HG02973 (cell line): Measurements from ENCODE around the gene AMMECR1.
"Not testable (repeated sequence)": the region's sequence is repeated elsewhere in the genome, so short reads cannot be mapped to it uniquely, and the experiment has no call there.

Experiments used
- ATAC-seq: cut with Tn5 transposase; IDR thresholded peaks from one replicate; pipeline ENCODE4 v1.9.1; 2021; ENCODE audit warnings: moderate library complexity; ENCODE audit not compliant: unreplicated experiment

Gene AMMECR1

GRCh38 chrX:110259117-110259516, 58.8 kb downstream of the AMMECR1 start:
- no peak for ATAC-seq

DNA sequence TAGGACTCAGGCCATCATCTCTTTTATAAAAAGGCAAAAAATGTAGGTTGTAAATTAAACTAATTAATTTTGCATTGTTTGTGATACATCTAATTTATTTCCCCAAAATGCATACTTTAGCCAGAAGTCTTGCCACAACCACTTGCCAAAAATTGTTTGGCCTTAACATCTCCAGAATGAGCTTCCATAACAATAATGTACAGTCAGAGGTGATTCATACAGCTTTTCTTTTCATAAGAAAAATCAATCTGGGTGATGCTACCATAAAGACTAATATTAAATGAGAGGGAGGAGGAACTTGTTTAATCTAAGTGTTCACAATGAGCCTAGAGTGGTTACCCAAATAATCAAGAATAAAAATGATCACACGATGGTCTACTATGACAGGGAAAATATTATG, 59.3 kb downstream of the AMMECR1 start:
- ATAC-seq: no peak

- ATAC-seq: no peak
Measured at GRCh38 chrX:110257889-110258288, 60.0 kb downstream of the AMMECR1 start.

GRCh38 chrX:110252711-110253110, 65.2 kb downstream of the AMMECR1 start:
- no peak for ATAC-seq

- ATAC-seq: no peak
Measured at GRCh38 chrX:110251961-110252360, 65.9 kb downstream of the AMMECR1 start.

- no peak for ATAC-seq
Measured at GRCh38 chrX:110251526-110251925, 66.4 kb downstream of the AMMECR1 start.

DNA sequence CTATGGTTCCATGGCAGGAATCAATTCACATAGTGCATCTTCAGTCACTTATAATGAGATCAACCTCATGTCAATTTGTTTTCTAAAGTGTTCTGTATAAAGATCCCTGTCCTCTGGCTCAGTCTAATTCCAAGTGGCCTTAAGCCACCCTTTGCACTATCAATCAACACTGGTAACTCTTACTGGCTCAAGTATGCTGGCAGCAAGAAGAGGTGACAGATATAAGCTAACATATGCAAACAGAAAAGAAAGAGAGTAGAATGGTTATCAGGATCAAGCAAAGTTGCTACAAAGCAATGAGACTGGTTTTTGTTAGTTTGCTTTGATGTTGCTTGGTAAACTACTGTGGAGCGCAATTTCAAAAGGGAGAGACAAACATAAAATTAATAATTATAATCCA, 67.0 kb downstream of the AMMECR1 start:
- no peak for ATAC-seq

DNA sequence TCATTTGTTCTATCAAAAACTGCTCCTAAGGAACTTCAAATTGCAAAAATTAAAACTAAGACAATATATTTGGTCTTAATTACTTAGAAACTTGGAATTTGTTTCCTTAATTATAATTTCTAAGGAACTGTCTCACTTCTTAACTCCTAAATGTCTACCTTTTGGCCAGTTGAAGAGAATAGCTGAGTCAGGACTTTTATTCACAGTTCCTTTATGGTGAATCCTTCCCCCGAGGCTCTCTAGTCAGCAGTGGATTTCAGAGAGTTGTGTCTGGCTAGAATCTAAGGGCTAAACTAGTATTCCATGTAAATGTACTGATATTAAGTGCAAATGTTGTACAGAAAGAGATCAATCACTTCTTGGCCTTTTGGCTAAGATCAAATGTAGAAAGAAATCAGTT, 69.3 kb downstream of the AMMECR1 start:
- no peak for ATAC-seq

- ATAC-seq: no peak
Measured at GRCh38 chrX:110245011-110245410, 72.9 kb downstream of the AMMECR1 start.

DNA sequence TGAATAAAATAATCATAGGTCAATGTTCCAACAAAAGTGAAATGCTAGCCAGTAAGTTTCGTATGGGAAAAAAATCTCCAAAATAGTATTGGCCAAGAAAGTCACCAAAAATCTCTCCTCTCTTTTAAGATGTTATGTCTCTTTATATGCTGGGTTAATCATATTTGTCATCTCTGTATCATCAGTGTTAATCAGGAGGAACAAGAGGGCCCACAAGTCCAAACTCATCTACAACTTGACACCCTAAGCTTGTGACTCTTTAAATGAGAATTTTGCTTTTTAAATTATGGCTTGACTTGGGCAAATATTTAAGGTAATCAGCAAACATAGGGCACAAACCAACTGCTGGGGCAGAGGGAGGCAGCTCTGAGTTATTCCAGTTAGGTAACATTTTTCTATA, 75.5 kb downstream of the AMMECR1 start:
- no peak for ATAC-seq

DNA sequence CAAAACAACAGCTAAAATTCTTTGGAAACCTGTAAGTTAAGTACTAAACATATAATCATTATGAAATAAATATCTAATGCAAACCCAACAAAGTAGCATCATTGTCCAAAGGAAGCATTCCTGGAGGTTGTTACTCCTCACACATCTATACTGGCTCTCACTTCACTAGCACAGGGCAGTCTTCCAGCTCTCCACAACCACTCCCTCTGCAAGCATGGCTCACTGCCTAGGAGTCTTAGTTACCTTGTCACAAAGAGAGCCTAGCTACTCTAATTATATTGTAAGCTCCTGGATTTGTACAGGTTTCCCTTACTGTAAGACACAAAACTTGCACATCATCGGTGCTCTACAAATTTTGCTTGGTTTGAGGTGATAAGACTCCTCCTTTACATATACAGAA, 76.1 kb downstream of the AMMECR1 start:
- ATAC-seq: no peak

- ATAC-seq: not testable (repeated sequence)
Measured at GRCh38 chrX:110238259-110238658, 79.6 kb downstream of the AMMECR1 start.

DNA sequence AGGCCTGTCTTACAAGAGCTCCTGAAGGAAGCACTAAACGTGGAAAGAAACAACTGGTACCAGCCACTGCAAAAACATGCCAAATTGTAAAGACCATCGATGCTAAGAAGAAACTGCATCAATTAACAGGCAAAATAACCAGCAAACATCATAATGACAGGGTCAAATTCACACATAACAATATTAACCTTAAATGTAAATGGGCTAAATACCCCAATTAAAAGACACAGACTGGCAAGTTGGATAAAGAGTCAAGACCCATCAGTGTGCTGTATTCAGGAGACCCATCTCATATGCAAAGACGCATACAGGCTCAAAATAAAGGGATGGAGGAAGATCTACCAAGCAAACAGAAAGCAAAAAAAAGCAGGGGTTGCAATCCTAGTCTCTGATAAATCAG, 86.4 kb downstream of the AMMECR1 start:
- not testable (repeated sequence) for ATAC-seq

DNA sequence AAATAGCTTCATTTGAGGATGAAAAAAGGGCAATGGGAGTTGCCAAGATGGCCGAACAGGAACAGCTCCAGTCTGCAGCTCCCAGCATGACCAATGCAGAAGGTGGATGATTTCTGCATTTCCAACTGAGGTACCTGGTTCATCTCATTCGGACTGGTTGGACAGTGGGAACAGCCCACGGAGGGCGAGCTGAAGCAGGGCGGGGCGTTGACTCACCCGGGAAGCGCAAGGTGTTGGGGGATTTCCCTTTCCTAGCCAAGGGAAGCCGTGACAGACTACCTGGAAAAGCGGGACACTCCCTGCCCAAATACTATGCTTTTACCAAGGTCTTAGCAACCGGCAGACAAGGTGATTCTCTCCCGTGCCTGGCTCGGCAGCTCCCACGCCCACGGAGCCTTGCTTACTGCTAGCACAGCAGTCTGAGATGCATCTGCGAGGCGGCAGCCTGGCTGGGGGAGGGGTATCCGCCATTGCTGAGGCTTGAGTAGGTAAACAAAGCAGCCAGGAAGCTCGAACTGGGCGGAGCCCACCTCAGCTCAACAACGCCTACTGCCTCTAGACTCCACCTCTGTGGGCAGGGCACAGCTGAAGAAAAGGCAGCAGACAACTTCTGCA, 88.3 kb downstream of the AMMECR1 start:
- not testable (repeated sequence) for ATAC-seq

DNA sequence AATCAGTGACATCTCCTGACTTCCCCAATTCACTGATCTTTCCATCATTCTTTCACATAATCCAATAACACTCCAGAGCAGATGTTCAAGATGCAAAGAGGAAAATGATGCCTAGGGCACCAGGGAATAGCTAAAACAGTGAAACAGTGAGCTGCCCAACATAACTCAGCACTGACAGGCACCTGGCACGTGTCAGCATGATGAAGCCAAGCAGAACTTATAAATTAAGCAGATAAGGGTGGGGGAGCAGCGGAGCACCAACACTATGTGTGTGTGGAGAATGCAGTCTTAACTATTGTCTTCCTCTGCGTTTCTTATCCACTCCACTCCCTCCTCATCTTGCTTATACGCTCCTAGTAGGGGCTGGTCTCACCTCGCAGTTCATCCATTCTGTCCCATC, 89.4 kb downstream of the AMMECR1 start:
- no peak for ATAC-seq

DNA sequence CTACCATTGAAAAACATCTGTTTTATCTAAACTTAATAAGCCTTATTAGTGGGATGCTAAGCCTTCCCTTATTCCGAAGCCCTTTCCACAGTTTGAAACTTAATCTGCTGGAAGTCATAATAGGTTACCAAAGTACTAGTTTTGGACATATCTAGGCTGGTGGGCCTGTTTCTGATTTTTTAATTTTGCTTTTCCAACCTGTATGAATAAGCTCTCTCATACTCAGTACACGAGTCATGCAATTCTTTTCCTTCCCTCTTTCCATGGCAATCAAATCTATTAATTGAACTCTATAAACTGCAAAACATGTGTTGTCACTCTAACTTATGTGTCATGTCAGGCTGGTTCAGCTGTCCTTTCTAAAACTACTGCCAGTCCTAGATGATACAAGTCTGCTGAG, 91.0 kb downstream of the AMMECR1 start:
- no peak for ATAC-seq

GRCh38 chrX:110224926-110225617, 92.8 kb downstream of the AMMECR1 start:
- no peak for ATAC-seq

- no peak for ATAC-seq
Measured at GRCh38 chrX:110222497-110223257, 95.2 kb downstream of the AMMECR1 start.

DNA sequence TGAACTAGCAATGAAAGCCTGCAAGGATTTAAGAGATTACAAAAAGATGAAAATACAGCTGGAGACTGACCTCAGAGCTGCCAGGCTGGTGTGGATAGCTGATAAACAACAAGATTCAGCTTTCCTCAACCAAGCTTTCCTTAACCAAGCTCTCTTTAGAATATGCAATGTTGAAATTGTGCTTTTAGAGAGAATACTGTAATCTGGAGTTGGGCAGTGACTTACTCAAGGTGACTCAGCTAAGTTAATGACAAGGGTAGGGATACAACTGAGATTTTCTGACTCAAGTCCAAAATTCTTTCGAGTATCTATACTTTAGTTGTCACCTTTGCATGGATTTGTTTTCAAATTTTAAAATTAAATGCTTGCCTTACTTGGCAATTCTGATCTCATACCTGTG, 98.0 kb downstream of the AMMECR1 start:
- ATAC-seq: no peak

- no peak for ATAC-seq
Measured at GRCh38 chrX:110218591-110218990, 99.3 kb downstream of the AMMECR1 start.

DNA sequence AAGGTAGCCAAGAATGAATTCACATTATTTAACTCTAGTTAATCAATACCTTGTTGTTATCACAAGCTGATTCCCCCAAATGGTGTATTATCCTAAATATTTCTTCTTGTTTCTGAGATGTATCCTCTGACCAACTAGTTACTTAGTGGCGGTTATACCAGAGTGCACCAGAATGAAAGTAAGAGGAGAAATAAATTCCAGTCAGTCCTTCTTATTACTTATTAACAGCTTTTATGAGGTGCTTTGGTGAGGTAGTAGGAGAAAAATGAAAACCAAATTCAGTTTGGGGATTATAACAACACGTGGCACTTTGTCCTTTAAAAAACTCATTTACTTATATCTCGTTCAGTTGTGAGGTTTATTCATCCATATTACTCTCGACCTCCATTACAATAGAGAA, 101.9 kb downstream of the AMMECR1 start:
- ATAC-seq: no peak

DNA sequence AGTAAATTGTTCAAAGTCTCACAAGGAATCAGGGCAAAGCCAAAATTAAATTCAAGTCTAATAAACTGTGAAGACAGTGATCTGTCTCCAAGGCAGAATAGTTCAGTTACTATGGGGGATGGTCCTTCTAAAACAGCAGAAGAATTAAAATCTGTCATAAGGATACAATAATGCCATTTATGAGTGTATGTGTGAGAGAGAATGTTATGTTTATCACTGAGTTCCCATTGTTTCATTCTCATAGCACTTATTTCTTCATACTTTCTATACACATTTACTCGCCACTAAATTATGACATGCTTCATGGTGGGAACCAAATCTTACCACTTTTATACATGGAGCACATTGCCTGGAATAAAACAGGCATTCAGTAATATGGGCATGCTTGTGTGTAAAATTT, 102.5 kb downstream of the AMMECR1 start:
- ATAC-seq: no peak
